Fibroblast of skin of back (primary cell): ENCODE data around the gene SLCO2B1.

Experiments used
- DNase-seq: peaks from one replicate; pipeline ENCODE4 v3.0.0-alpha.2; 2013

Gene SLCO2B1

GRCh38 chr11:75195167-75195962, 44.5 kb downstream of the SLCO2B1 start:
- no peak for DNase-seq

DNA sequence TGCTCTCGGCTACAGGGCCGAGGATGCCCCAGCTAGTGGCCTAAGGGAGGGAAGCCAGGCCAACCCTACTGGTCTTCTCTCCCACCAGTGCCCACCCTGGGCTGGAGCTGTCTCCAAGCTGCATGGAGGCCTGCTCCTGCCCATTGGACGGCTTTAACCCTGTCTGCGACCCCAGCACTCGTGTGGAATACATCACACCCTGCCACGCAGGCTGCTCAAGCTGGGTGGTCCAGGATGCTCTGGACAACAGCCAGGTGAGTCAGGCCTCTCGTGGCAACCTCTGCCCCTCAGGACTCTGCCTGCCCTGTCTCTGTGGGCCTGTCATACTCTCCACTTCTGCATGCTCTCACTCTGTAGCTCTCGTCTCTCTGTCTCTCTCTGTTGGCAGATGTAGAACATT, 45.5 kb downstream of the SLCO2B1 start:
- DNase-seq: no peak

- no peak for DNase-seq
These were observed 46.8 kb downstream of the SLCO2B1 start for GRCh38 chr11:75197512-75198277.

- DNase-seq: no peak
These were observed 47.5 kb downstream of the SLCO2B1 start for GRCh38 chr11:75198278-75198973.

- no peak for DNase-seq
These were observed 48.6 kb downstream of the SLCO2B1 start for GRCh38 chr11:75199412-75199955.

DNA sequence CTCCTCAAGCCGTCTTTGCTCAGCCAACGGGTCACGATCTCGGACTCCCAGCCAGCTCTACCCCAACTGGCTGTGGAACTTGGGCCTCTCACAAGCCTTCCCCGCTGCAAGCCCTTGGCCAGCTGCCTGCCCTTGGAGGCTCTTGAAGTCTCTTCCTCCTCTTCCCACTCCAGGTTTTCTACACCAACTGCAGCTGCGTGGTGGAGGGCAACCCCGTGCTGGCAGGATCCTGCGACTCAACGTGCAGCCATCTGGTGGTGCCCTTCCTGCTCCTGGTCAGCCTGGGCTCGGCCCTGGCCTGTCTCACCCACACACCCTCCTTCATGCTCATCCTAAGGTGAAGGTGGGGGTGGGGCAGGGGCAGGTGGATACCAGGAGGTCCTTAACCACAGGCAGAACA, 49.1 kb downstream of the SLCO2B1 start:
- no peak for DNase-seq

DNA sequence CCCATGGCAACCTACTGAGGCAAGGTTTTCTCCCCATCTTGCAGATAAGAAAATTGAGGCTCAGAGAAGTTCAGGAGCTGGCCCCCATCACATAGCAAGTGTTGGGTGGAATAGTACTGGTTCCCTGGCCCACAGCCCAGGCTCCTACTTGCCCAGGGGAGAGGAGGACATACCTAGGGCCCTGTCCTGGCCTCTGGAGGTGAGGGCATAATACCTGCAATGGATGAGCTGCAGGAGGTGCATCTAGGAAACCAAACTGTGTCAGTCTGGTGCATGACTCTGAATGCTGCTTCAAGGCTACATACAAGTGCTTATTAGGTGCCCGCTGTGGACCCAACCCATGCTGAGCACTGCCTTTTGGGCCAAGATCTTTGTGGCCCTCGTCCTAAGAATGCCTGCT, 49.6 kb downstream of the SLCO2B1 start:
- no peak for DNase-seq

- no peak for DNase-seq
These were observed 50.9 kb downstream of the SLCO2B1 start for GRCh38 chr11:75201771-75202170.

- DNase-seq: no peak
These were observed 51.3 kb downstream of the SLCO2B1 start for GRCh38 chr11:75202195-75202594.

- no peak for DNase-seq
These were observed 52.2 kb downstream of the SLCO2B1 start for GRCh38 chr11:75203138-75203537.

- no peak for DNase-seq
These were observed 52.7 kb downstream of the SLCO2B1 start for GRCh38 chr11:75203641-75204011.

- no peak for DNase-seq
These were observed 53.2 kb downstream of the SLCO2B1 start for GRCh38 chr11:75204012-75204674.

- peak; percentile 74 for DNase-seq
These were observed 54.0 kb downstream of the SLCO2B1 start for GRCh38 chr11:75204685-75205563.

GRCh38 chr11:75205564-75206020, 54.7 kb downstream of the SLCO2B1 start:
- no peak for DNase-seq

- no peak for DNase-seq
These were observed 57.5 kb downstream of the SLCO2B1 start for GRCh38 chr11:75208446-75208845.

- DNase-seq: no peak
These were observed 61.5 kb downstream of the SLCO2B1 start for GRCh38 chr11:75212411-75212810.

GRCh38 chr11:75214411-75214821, 63.5 kb downstream of the SLCO2B1 start:
- peak; percentile 79 for DNase-seq

GRCh38 chr11:75214843-75215242, 63.9 kb downstream of the SLCO2B1 start:
- DNase-seq: no peak

DNA sequence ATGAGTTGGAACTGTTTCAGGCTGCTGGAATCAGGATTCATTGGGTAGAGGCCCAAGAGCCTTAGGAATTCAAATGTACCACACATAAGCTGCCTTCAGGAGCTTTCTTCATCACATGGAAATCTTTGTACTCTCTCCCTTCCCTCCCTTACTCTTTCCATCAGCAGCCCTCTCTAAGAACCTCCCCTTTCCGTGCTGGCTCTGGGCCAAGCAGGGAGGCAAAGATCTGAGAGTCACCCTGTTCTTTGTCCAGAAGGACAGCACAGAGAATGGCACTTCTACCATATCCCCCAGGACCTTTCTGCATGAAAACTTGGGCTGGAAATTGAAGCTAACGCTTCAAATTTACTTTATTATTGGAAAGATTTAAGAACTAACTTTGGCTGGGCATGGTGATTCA, 69.0 kb downstream of the SLCO2B1 start:
- DNase-seq: no peak

- DNase-seq: no peak
These were observed 73.2 kb downstream of the SLCO2B1 start for GRCh38 chr11:75223954-75224643.

DNA sequence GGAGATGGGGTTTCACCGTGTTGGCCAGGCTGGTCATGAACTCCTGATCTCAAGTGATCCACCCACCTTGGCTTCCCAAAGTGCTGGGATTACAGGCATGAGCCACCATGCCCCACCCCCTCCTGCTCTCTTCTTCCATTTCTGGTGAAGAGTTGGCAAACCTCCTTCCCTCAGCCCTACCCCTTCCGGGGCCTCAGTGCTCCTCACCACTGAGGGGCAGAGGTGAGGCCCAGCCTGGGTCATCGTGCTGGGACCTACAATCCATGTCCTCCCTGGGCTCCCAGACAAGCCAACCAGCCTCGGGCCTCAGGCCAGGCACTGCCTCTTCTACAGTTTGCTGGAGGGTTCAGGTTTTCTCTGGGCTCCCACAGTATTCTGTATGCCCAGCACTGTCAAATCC, 74.9 kb downstream of the SLCO2B1 start:
- no peak for DNase-seq
